Skeletal muscle tissue (tissue), 4 donors: ENCODE data around the gene TFAM. TPM values are rescaled to one million over a fixed set of nuclear protein-coding genes. Genes with fewer than 3 reads are reported as not detected.
"Not testable (repeated sequence)": the region's sequence is repeated elsewhere in the genome, so short reads cannot be mapped to it uniquely, and the experiment has no call there.

Source experiments
- H3K27ac ChIP-seq: one replicate; pipeline ENCODE4 v1.7.0; 2013; ENCODE audit warnings: mild to moderate bottlenecking, low read depth, low read length, inconsistent platforms
- H3K27me3 ChIP-seq, 3 donors: one replicate each; pipeline ENCODE4 v1.7.0; 2013; ENCODE audit warnings: low read length in 3 of 3; ENCODE audit not compliant: control insufficient read depth in 3 of 3, insufficient read depth in 3 of 3
- H3K36me3 ChIP-seq, 3 donors: one replicate each; pipeline ENCODE4 v1.7.0; 2013; ENCODE audit warnings: low read length in 3 of 3; ENCODE audit not compliant: control insufficient read depth in 3 of 3, insufficient read depth in 3 of 3
- H3K4me1 ChIP-seq, 3 donors: one replicate each; pipeline ENCODE4 v1.7.0; 2013; ENCODE audit warnings: low read length in 3 of 3, mild to moderate bottlenecking in 3 of 3; ENCODE audit not compliant: control insufficient read depth in 3 of 3, insufficient read depth in 3 of 3
- H3K4me3 ChIP-seq, 3 donors: one replicate each; pipeline ENCODE4 v1.7.0; 2013; ENCODE audit warnings: low read length in 3 of 3
- H3K9ac ChIP-seq, 3 donors: one replicate each; pipeline ENCODE4 v1.7.0; 2013; ENCODE audit warnings: low read length in 3 of 3, mild to moderate bottlenecking in 3 of 3, moderate library complexity in 2 of 3, low read depth in 1 of 3
- H3K9me3 ChIP-seq, 3 donors: one replicate each; pipeline ENCODE4 v1.7.0; 2013; ENCODE audit warnings: low read length in 3 of 3; ENCODE audit not compliant: control insufficient read depth in 3 of 3
- total RNA-seq: library from RNA; depleted of rRNA; stranded (reverse); fragments of >200 nt; gene quantifications from one replicate; pipeline ENCODE4 v1.2.3, GENCODE V29; 2014
- donor health status: Osteomylitis.

TFAM gene
- total RNA-seq, 1 donor from 2014 or later = 14.6 TPM

- Histone ChIP-seq H3K27me3 (no peaks in the 10 kb centered on the region), H3K4me1 (no peaks in the 10 kb centered on the region), H3K9me3 (peaks cover 0 to 3% (median 0%) of the 10 kb centered on the region in 3 donors), H3K4me3 (no peak overlapping the region), H3K36me3 (no peaks in the 10 kb centered on the region), H3K9ac (no peak overlapping the region), H3K27ac (no peak overlapping the region)
Observed at GRCh38 chr10:58424176-58424575, 39.0 kb downstream of the TFAM start.

DNA sequence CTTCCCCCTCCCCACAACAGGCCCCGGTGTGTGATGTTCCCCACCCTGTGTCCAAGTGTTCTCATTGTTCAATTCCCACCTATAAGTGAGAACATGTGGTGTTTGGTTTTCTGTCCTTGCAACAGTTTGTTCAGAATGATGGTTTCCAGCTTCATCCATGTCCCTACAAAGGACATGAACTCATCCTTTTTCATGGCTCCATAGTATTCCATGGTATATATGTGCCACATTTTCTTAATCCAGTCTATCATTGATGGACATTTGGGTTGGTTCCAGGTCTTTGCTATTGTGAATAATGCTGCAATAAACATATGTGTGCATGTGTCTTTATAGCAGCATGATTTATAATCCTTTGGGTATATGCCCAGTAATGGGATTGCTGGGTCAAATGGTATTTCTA is 43.2 kb downstream of the TFAM start:
- not testable (repeated sequence) for H3K4me3 ChIP-seq, H3K9me3 ChIP-seq, H3K36me3 ChIP-seq, H3K4me1 ChIP-seq, H3K9ac ChIP-seq, H3K27me3 ChIP-seq, H3K27ac ChIP-seq

GRCh38 chr10:58431903-58432302 is 46.7 kb downstream of the TFAM start:
- H3K9ac ChIP-seq = no peak overlapping the region
- H3K4me1 ChIP-seq = no peaks in the 10 kb centered on the region
- H3K27ac ChIP-seq = no peak overlapping the region
- H3K4me3 ChIP-seq = no peak overlapping the region
- H3K9me3 ChIP-seq = no peaks in the 10 kb centered on the region
- no peaks in the 10 kb centered on the region for H3K27me3 ChIP-seq
- H3K36me3 ChIP-seq = no peaks in the 10 kb centered on the region

DNA sequence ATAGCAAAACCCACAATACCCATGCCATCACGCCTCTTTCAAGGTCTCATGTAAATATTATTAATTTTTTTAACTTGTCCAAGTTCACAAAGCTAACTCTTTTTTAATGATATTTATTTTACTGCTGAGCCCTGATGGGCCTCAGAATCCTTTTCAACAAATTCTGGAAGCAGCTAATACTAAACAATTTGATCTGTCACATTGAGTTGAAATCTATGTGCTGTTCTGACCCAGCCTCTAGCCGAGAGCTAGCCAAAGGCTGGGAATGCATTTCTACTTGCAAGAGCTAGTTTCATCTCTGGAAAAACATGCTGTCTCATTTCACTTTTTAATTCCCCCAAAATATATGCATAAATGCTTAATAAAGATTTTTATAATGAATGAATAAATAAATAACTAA is 47.9 kb downstream of the TFAM start:
- no peaks in the 10 kb centered on the region for H3K27me3 ChIP-seq
- no peak overlapping the region for H3K27ac ChIP-seq
- H3K36me3 ChIP-seq = no peaks in the 10 kb centered on the region
- no peaks in the 10 kb centered on the region for H3K4me1 ChIP-seq
- H3K9ac ChIP-seq = no peak overlapping the region
- H3K4me3 ChIP-seq = no peak overlapping the region
- H3K9me3 ChIP-seq = no peaks in the 10 kb centered on the region

GRCh38 chr10:58433571-58433970 is 48.4 kb downstream of the TFAM start:
- no peaks in the 10 kb centered on the region for H3K27me3 ChIP-seq
- no peaks in the 10 kb centered on the region for H3K4me1 ChIP-seq
- H3K27ac ChIP-seq = no peak overlapping the region
- H3K36me3 ChIP-seq = no peaks in the 10 kb centered on the region
- H3K4me3 ChIP-seq = no peak overlapping the region
- H3K9me3 ChIP-seq = no peaks in the 10 kb centered on the region
- no peak overlapping the region for H3K9ac ChIP-seq

- Histone ChIP-seq H3K4me3 (no peak overlapping the region), H3K36me3 (no peaks in the 10 kb centered on the region), H3K9ac (no peak overlapping the region), H3K9me3 (no peaks in the 10 kb centered on the region), H3K4me1 (no peaks in the 10 kb centered on the region), H3K27me3 (no peaks in the 10 kb centered on the region), H3K27ac (no peak overlapping the region)
Observed at GRCh38 chr10:58435297-58435985, 50.2 kb downstream of the TFAM start.

GRCh38 chr10:58436071-58436470 is 50.9 kb downstream of the TFAM start:
- no peak overlapping the region for H3K4me3 ChIP-seq
- H3K27me3 ChIP-seq = no peaks in the 10 kb centered on the region
- H3K36me3 ChIP-seq = no peaks in the 10 kb centered on the region
- no peak overlapping the region for H3K9ac ChIP-seq
- no peaks in the 10 kb centered on the region for H3K4me1 ChIP-seq
- no peak overlapping the region for H3K27ac ChIP-seq
- H3K9me3 ChIP-seq = no peaks in the 10 kb centered on the region

DNA sequence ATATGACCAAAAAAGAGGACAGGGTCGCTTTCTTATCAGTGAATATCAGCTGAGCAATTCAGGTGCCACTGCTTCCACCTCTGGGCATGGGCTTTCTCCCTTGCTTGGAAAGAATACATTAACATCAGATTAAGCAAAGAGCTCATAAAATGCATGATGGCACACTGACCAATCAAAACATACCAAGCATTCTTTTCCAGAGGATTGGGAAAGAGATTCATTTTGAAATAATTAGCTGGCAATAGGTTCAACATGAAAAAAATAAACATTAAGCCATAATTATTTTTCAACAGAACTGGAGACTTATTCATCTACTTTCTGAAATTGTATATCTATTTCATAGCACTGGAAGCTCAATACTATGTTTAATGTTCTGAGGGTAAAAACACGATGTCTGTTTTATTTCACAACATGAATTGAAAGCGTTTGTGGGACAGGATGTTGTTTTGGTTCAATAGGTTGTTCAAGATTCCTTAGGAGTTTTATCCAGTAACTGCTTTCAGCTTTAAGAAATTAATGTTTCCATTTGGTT is 53.2 kb downstream of the TFAM start:
- Histone ChIP-seq H3K9me3 (no peaks in the 10 kb centered on the region), H3K27me3 (no peaks in the 10 kb centered on the region), H3K4me3 (no peak overlapping the region), H3K9ac (no peak overlapping the region), H3K27ac (no peak overlapping the region), H3K36me3 (no peaks in the 10 kb centered on the region), H3K4me1 (no peaks in the 10 kb centered on the region)

DNA sequence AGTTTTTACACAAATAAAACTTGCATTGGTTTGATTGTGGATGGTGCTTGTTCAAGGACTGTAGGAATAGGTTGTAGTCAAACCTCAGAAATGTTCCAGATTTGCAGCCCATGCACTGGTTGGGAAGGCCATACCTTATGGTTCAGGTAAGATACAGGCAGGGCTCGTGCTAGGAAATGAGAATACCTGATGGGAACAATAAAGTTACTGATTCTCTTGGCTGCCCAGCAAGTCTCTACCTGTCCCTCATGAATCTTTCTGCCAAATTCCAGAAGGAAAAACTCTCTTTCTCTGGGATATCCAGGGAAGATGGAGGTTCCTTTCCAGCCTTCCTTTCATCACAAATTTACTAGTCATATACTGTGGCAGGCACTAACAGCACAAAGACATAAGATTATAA is 53.8 kb downstream of the TFAM start:
- H3K4me3 ChIP-seq = no peak overlapping the region
- H3K27ac ChIP-seq = no peak overlapping the region
- no peaks in the 10 kb centered on the region for H3K9me3 ChIP-seq
- no peak overlapping the region for H3K9ac ChIP-seq
- no peaks in the 10 kb centered on the region for H3K4me1 ChIP-seq
- H3K27me3 ChIP-seq = no peaks in the 10 kb centered on the region
- H3K36me3 ChIP-seq = no peaks in the 10 kb centered on the region

DNA sequence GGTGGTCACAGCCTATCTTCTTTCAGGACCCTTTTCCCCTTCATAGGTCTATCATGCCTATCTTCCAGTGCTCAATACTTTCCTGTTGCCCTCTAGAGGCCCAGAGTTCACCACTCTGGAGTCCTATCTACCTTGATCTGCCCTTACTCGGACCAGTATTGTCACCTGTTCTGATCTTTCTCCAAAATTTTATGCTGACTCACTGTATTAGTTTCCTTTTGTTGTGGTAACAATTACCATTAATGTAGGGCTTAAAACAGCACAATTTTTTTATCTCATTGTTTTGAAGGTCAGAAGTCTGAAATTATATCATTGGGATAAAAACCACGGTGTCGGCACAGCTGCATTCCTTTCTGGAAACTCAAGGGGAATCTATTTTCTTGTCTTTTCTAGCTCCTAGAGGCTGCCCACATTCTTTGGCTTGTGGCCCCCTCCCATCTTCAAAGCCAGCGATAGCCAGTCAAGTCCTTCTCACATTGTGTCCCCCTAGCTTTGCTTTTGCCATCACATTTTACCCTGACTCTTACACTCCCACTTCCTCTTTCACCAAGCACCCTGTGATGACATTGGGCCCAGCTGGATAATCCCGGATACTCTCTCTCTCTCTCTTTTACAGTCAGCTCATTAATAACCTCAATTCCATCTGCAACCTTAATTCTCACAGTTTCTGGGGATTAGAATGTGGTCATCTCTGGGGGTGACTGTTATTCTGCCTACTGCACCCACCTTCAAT is 54.6 kb downstream of the TFAM start:
- Histone ChIP-seq H3K9me3 (no peaks in the 10 kb centered on the region), H3K27me3 (no peaks in the 10 kb centered on the region), H3K36me3 (no peaks in the 10 kb centered on the region), H3K27ac (no peak overlapping the region), H3K4me1 (no peaks in the 10 kb centered on the region), H3K9ac (no peak overlapping the region), H3K4me3 (no peak overlapping the region)
